Ovary (tissue), 9 donors: ENCODE measurements around the gene MIEF1. TPM values are rescaled to one million over a fixed set of nuclear protein-coding genes. Genes with fewer than 3 reads are reported as not detected.

Source experiments
- DNase-seq, 5 donors: peaks; one replicate each; pipeline ENCODE4 v3.0.0-alpha.2; 2019 to 2020
- H3K27ac ChIP-seq, 2 donors: fragments of 200-600 bp; one replicate each; pipeline versions ENCODE4 v1.5.1 to v1.8.0; 2019 to 2022
- H3K27me3 ChIP-seq: fragments of 200-600 bp; one replicate; pipeline ENCODE4 v1.8.0; 2022
- H3K36me3 ChIP-seq: fragments of 200-600 bp; sonication (generic); one replicate; pipeline ENCODE4 v1.5.1; 2019
- H3K4me1 ChIP-seq: one replicate; pipeline ENCODE4 v1.8.1; 2013; ENCODE audit warnings: mild to moderate bottlenecking, moderate library complexity; ENCODE audit not compliant: insufficient read depth
- H3K4me3 ChIP-seq: fragments of 200-600 bp; sonication (generic); one replicate; pipeline ENCODE4 v1.5.1; 2017
- H3K9me3 ChIP-seq, 2 donors: fragments of 200-600 bp in 1 of 2; sonication (generic) in 1 of 2; one replicate each; pipeline versions ENCODE4 v1.5.1 to v1.8.1; 2013 to 2019; ENCODE audit warnings: mild to moderate bottlenecking in 1 of 2, moderate library complexity in 1 of 2
- CTCF ChIP-seq, 3 donors: fragments of 450-650 bp in 2 of 3; fragments of 200-600 bp in 1 of 3; IDR thresholded peaks; one replicate each; pipeline versions ENCODE4 v1.5.1 to v1.8.0; 2016 to 2022; ENCODE audit warnings: antibody characterized with exemption in 3 of 3, mild to moderate bottlenecking in 1 of 3
- EP300 ChIP-seq: sonication (generic); formaldehyde crosslinking; IDR thresholded peaks from one replicate; pipeline ENCODE4 v1.6.1; 2017; ENCODE audit warnings: antibody characterized with exemption
- POLR2A ChIP-seq: fragments of 450-650 bp; IDR thresholded peaks from one replicate; pipeline ENCODE4 v1.6.1; 2017; ENCODE audit warnings: antibody characterized with exemption, mild to moderate bottlenecking, moderate library complexity
- WGBS, 3 donors: extraction: QIAGEN DNeasy Blood & Tissue Kit in 1 of 3; methylation state at CpG; one replicate each; pipeline versions ENCODE4 v1.1.5 to v1.1.7; 2013 to 2017; 5-methylcytosine and 5-hydroxymethylcytosine counted together
- intact Hi-C, 4 donors: fragments of 100-400 bp; cut with DNase I; formaldehyde crosslinking; loops; one replicate each; pipeline versions ENCODE4 v1.11.0 to v1.15.1; 2022 to 2023
- polyA plus RNA-seq, 2 donors: library from polyadenylated mRNA; stranded (reverse); fragments of 200-250 nt in 1 of 2; fragments of 350-450 nt in 1 of 2; fragmentation: Illumina TruSeq in 1 of 2; extraction: RNeasy Lipid Tissue Mini Kit (QIAGEN cat#74804) in 1 of 2; gene quantifications; one replicate each; pipeline ENCODE4 v1.2.3, GENCODE V29; 2013 to 2014
- total RNA-seq, 7 donors: library from RNA; depleted of rRNA in 2 of 7; stranded (reverse); fragments of >200 nt in 2 of 7; fragmentation: NEBNext Ultra II Directional in 3 of 7; extraction: Animal tissue kit (Norgen Biotek cat#: 25700) in 3 of 7; gene quantifications; one replicate each; pipeline versions ENCODE4 v1.1.0 to v1.2.4, GENCODE V29; 2016 to 2023
- donor health status: DM: no; HTN: no; CAD: no; lungs with moderate emphysema.
- donor health status: DM: no; HTN: no; CAD: no.
- donor health status: Bipolar disorder and iron deficiency.
- donor health status: DM: yes; HTN: yes; CAD: no.
- donor health status: DM: no; HTN: no; CAD: no.
- donor health status: DM: yes; HTN: yes; CAD: no.

The MIEF1 gene
- total and polyA plus RNA-seq, 9 donors, result 11.4 to 23.9 (median 19.9) TPM

DNA sequence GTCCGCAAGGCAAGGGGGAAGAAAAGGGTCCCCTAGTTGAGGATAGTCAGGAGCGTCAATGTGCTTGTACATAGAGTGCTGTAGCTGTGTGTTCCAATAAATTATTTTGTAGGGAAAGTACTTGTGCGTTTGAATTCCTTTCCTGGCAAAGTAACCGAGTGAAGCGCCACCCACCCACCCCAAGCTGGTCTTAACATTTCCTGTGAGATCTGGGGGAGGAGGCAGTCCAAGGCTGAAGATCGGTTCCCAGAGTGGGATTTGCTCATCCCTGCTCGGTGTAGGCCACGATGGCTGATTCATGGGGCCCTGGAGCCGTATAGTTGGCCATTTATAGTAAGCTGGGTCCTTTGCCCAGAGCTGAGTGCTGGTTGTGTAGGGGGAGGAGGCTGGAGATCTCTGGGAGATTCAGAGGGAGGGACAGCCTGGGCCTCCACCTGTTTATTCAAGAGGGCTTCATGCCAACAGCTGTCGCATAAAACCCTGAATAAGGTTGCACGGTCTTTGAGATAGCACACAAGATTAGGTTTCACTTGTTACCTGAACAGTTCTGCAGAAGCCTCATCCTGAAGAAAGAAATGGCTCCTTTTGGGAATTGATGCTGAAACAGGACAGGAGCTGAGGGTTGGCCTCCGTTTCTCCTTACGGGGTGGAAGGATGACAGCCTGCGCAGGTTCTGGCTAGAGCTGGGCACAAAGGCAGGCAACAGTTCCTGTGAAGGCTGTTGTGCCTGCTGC is 20.6 kb downstream of the MIEF1 start:
- H3K27me3 ChIP-seq, result no peaks in the 10 kb centered on the region
- peak overlapping the region; percentile 100 for H3K4me3 ChIP-seq
- DNase-seq, result peak in 3 of 5 donors; percentile 50 to 58 (median 52)
- peaks cover 15% of the 10 kb centered on the region for H3K4me1 ChIP-seq
- H3K9me3 ChIP-seq, result no peaks in the 10 kb centered on the region
- intact Hi-C loops, result loop anchor here (5.0 to 10.0 kb wide), 6 partner anchors 118 to 658 kb away; partner anchors contain the start of genes RPL3 (in 3 of the 4), CBX7 (in 1 of the 4) and SYNGR1 (in 1 of the 4)
- H3K36me3 ChIP-seq, result no peaks in the 10 kb centered on the region
- TF ChIP-seq POLR2A (no peak), EP300 (no peak), CTCF (IDR thresholded peaks at IDR 0.05) (no peak)
- no peak overlapping the region for H3K27ac ChIP-seq
- WGBS, 3 donors, result 4 to 6% (median 6%) methylated on average over 14 of the region's 14 CpGs

- peak in 1 of 5 donors; percentile 26 for DNase-seq
- intact Hi-C loops, result loop anchor here (2.0 to 10.0 kb wide), 7 partner anchors 27 to 659 kb away; partner anchors contain the start of genes RPL3 (in 3 of the 4), CBX7 (in 1 of the 4) and SYNGR1 (in 1 of the 4)
- no peak overlapping the region for H3K27ac ChIP-seq
- no peak overlapping the region for H3K4me3 ChIP-seq
- peaks cover 16% of the 10 kb centered on the region for H3K4me1 ChIP-seq
- 57 to 62% (median 62%) methylated on average over 13 of the region's 13 CpGs for WGBS, 3 donors
- H3K27me3 ChIP-seq, result no peaks in the 10 kb centered on the region
- TF ChIP-seq POLR2A, result no peak
- no peak for TF ChIP-seq CTCF (IDR thresholded peaks at IDR 0.05)
- no peak for TF ChIP-seq EP300
- H3K9me3 ChIP-seq, result no peaks in the 10 kb centered on the region
- no peaks in the 10 kb centered on the region for H3K36me3 ChIP-seq
Measured at GRCh38 chr22:39524089-39524752, 22.1 kb downstream of the MIEF1 start.

GRCh38 chr22:39524753-39525657 is 22.9 kb downstream of the MIEF1 start:
- Histone ChIP-seq H3K27ac (no peak overlapping the region), H3K4me1 (peaks cover 21% of the 10 kb centered on the region), H3K36me3 (no peaks in the 10 kb centered on the region), H3K9me3 (no peaks in the 10 kb centered on the region), H3K27me3 (no peaks in the 10 kb centered on the region), H3K4me3 (no peak overlapping the region)
- 55 to 61% (median 56%) methylated on average over 10 of the region's 10 CpGs for WGBS, 3 donors
- TF ChIP-seq POLR2A, result no peak
- peak in 1 of 5 donors; percentile 21 for DNase-seq
- intact Hi-C loops, result loop anchor here (2.0 to 10.0 kb wide), 9 partner anchors 28 to 660 kb away; partner anchors contain the start of genes RPL3 (in 3 of the 4), CBX7 (in 1 of the 4) and SYNGR1 (in 1 of the 4)

GRCh38 chr22:39525658-39525975 is 23.5 kb downstream of the MIEF1 start:
- intact Hi-C loops, result loop anchor here (2.0 to 10.0 kb wide), 8 partner anchors 29 to 661 kb away; partner anchors contain the start of genes RPL3 (in 2 of the 4), CBX7 (in 1 of the 4) and SYNGR1 (in 1 of the 4)
- H3K4me3 ChIP-seq, result no peak overlapping the region
- H3K4me1 ChIP-seq, result peaks cover 21% of the 10 kb centered on the region
- H3K36me3 ChIP-seq, result no peaks in the 10 kb centered on the region
- no peaks in the 10 kb centered on the region for H3K9me3 ChIP-seq
- TF ChIP-seq CTCF (IDR thresholded peaks at IDR 0.05) (no peak), POLR2A (no peak), EP300 (no peak)
- H3K27ac ChIP-seq, result no peak overlapping the region
- WGBS, 3 donors, result 61 to 67% (median 64%) methylated on average over 4 of the region's 4 CpGs
- H3K27me3 ChIP-seq, result no peaks in the 10 kb centered on the region
- DNase-seq, result no peak
